Measurements from ENCODE around the gene CENPH.
"Not testable (repeated sequence)": the region's sequence is repeated elsewhere in the genome, so short reads cannot be mapped to it uniquely, and the experiment has no call there.

The CENPH gene

GRCh38 chr5:69231281-69231680 is 41.9 kb downstream of the CENPH start:
- intact Hi-C loops (cut with DNase I; ENCODE audit: low total_unique reads) = loop anchor here (10.0 kb wide), 1 partner anchor 134 kb away; the partner anchor contains the start of genes AK6, RAD17 and TAF9
- H3K27ac ChIP-seq = no peak overlapping the region
- H3K4me1 ChIP-seq = peaks cover 0 to 18% (median 12%) of the 10 kb centered on the region in 4 donors
- peaks cover 14 to 48% (median 29%) of the 10 kb centered on the region in 3 donors for H3K36me3 ChIP-seq
- H3K4me3 ChIP-seq = no peak overlapping the region
- no peaks in the 10 kb centered on the region for H3K27me3 ChIP-seq
- DNase-seq = no peak
- TF ChIP-seq, protein P1, sequence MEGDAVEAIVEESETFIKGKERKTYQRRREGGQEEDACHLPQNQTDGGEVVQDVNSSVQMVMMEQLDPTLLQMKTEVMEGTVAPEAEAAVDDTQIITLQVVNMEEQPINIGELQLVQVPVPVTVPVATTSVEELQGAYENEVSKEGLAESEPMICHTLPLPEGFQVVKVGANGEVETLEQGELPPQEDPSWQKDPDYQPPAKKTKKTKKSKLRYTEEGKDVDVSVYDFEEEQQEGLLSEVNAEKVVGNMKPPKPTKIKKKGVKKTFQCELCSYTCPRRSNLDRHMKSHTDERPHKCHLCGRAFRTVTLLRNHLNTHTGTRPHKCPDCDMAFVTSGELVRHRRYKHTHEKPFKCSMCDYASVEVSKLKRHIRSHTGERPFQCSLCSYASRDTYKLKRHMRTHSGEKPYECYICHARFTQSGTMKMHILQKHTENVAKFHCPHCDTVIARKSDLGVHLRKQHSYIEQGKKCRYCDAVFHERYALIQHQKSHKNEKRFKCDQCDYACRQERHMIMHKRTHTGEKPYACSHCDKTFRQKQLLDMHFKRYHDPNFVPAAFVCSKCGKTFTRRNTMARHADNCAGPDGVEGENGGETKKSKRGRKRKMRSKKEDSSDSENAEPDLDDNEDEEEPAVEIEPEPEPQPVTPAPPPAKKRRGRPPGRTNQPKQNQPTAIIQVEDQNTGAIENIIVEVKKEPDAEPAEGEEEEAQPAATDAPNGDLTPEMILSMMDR (IDR thresholded peaks at IDR 0.05) = no peak
- H3K9me3 ChIP-seq = no peaks in the 10 kb centered on the region

DNA sequence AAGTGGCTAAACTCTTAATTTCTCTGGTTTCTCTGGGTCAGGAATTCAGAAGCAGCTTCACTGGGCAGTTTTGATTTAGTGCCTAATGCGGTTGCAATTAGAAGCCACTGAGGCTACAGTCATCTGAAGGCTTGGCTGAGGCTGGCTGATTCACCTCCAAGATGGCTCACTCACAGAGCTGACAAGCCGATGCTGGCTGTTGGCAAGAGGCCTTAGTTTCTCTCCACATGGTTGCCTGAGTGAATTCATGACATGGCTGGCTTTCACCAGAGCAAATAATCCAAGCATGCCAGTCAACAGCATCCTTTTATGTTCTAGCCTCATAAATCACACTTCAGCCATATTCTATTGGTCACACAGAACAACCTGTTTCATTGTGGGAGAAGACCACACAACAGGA is 42.5 kb downstream of the CENPH start:
- TF ChIP-seq, protein P1 (IDR thresholded peaks at IDR 0.05) = no peak
- Histone ChIP-seq H3K9me3 (no peaks in the 10 kb centered on the region), H3K27ac (no peak overlapping the region), H3K36me3 (peaks cover 12 to 42% (median 24%) of the 10 kb centered on the region in 3 donors), H3K4me3 (no peak overlapping the region), H3K4me1 (peaks cover 0 to 23% (median 17%) of the 10 kb centered on the region in 4 donors), H3K27me3 (no peaks in the 10 kb centered on the region)
- DNase-seq = no peak
- intact Hi-C loops (cut with DNase I; ENCODE audit: low total_unique reads) = loop anchor here (10.0 kb wide), 1 partner anchor 133 kb away; the partner anchor contains the start of genes AK6, RAD17 and TAF9

DNA sequence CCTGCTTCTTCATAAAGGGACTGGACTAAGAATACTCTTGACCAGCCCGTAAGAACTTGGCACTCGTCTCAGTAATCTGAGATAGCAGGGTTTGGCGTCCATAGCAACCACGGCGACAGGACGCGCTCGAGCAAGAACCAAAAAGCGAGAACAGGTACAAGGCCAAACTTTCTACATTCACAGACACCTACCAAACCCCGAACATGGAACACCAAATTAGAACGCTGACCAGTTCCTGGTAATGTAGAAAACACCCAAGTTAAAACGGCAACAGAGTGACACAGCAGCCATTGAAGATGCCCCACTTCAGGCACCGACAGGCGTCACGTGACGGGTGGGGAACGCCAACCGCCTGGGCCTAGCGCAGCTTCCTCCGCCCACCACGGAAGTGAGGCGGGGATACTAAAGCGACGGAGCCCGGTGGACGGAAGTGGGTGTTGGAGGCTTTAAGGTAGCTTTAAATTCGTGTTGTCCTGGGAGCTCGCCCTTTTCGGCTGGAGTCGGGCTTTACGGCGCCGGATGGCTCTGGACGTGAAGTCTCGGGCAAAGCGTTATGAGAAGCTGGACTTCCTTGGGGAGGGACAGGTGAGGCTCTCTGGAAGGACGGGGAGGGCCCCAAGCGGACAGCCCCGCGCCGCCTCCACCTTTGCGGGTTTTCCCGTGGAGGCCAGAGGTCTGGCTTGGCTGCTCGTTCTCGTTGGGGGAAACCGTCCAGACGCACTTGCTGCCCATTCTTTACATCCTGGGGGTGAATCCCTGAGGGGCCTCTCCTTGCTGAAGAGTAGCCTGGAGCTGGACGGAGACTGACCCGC is 45.3 kb downstream of the CENPH start, which contains the start of gene CDK7:
Gene CDK7 (plus strand): TSS at position 430 of the 812 bp plus-strand sequence. CDS start 90 bp downstream, at position 520.
- Histone ChIP-seq H3K4me1 (peaks cover 0 to 51% (median 20%) of the 10 kb centered on the region in 4 donors), H3K36me3 (peaks cover 0 to 14% (median 5%) of the 10 kb centered on the region in 3 donors), H3K27ac (peak within 1 kb of the TSS; percentile 88 to 89), H3K27me3 (no peaks in the 10 kb centered on the region), H3K4me3 (peak within 1 kb of the TSS; percentile 84 to 88), H3K9me3 (no peaks in the 10 kb centered on the region)
- peak; percentile 94 to 96 for DNase-seq
- TF ChIP-seq, protein P1 (IDR thresholded peaks at IDR 0.05) = no peak
- intact Hi-C loops (cut with DNase I; ENCODE audit: low total_unique reads) = loop anchor here (1.0 to 10.0 kb wide), 2 partner anchors 16 to 130 kb away; partner anchors contain the start of genes AK6, RAD17 and TAF9

GRCh38 chr5:69236733-69237132 is 47.4 kb downstream of the CENPH start:
- peaks cover 0 to 60% (median 23%) of the 10 kb centered on the region in 4 donors for H3K4me1 ChIP-seq
- intact Hi-C loops (cut with DNase I; ENCODE audit: low total_unique reads) = loop anchor here (10.0 kb wide), 1 partner anchor 128 kb away; the partner anchor contains the start of genes AK6, RAD17 and TAF9

GRCh38 chr5:69237877-69238276 is 48.5 kb downstream of the CENPH start:
- Histone ChIP-seq H3K27me3 (no peaks in the 10 kb centered on the region), H3K4me3 (no peak overlapping the region), H3K9me3 (no peaks in the 10 kb centered on the region), H3K4me1 (peaks cover 0 to 64% (median 23%) of the 10 kb centered on the region in 4 donors), H3K36me3 (peaks cover 0 to 12% (median 4%) of the 10 kb centered on the region in 3 donors), H3K27ac (no peak overlapping the region)
- TF ChIP-seq, protein P1 (IDR thresholded peaks at IDR 0.05) = no peak
- no peak for DNase-seq
- intact Hi-C loops (cut with DNase I; ENCODE audit: low total_unique reads) = loop anchor here (10.0 kb wide), 1 partner anchor 127 kb away; the partner anchor contains the start of genes AK6, RAD17 and TAF9

More at GRCh38 chr5:69236733-69237132, 47.4 kb downstream of the CENPH start:
- not testable (repeated sequence) for H3K27me3 ChIP-seq, H3K9me3 ChIP-seq, DNase-seq, H3K27ac ChIP-seq, H3K4me3 ChIP-seq
- peaks cover 0 to 12% (median 4%) of the 10 kb centered on the region in 3 donors for H3K36me3 ChIP-seq

Data from tibial artery (tissue), 4 donors.